SU-DHL-6 (cell line): ENCODE data around the gene RPRML.
"Not testable (repeated sequence)": the region's sequence is repeated elsewhere in the genome, so short reads cannot be mapped to it uniquely, and the experiment has no call there.

Experiments
- H2AFZ ChIP-seq: fragments of 200-600 bp; sonication (generic); 2 replicates; pipeline ENCODE4 v1.6.1; 2014; ENCODE audit warnings: low read depth, mild to moderate bottlenecking, moderate library complexity, mixed read lengths, antibody characterized with exemption, low read length; ENCODE audit not compliant: severe bottlenecking
- H3F3A ChIP-seq: fragments of 200-600 bp; shearing (Covaris generic); 2 replicates; pipeline ENCODE4 v1.6.0; 2016; ENCODE audit warnings: antibody characterized with exemption, mild to moderate bottlenecking; ENCODE audit not compliant: insufficient read depth
- H3K27ac ChIP-seq: fragments of 200-600 bp; sonication (generic); 2 replicates; pipeline ENCODE4 v1.5.1; 2016; ENCODE audit warnings: low read depth, mild to moderate bottlenecking, low read length, moderate library complexity, mixed read lengths
- H3K27me3 ChIP-seq: fragments of 200-600 bp; sonication (generic), shearing (Covaris generic); 2 replicates; pipeline ENCODE4 v1.6.0; 2014; ENCODE audit warnings: mild to moderate bottlenecking, low read length
- H3K36me3 ChIP-seq: fragments of 200-600 bp; sonication (generic); 2 replicates; pipeline ENCODE4 v1.6.1; 2014; ENCODE audit warnings: mild to moderate bottlenecking, low read length, mixed read lengths
- H3K4me2 ChIP-seq: fragments of 300-600, 200-600 bp; shearing (Covaris generic), sonication (generic); 2 replicates; pipeline ENCODE4 v1.6.0; 2014; ENCODE audit warnings: low read length, low read depth, mild to moderate bottlenecking; ENCODE audit not compliant: poor library complexity, severe bottlenecking
- H3K4me3 ChIP-seq: fragments of 200-600 bp; sonication (generic); 2 replicates; pipeline ENCODE4 v1.5.1; 2014; ENCODE audit warnings: antibody characterized with exemption, low read length, mild to moderate bottlenecking, mixed read lengths; ENCODE audit not compliant: insufficient read depth, poor library complexity, severe bottlenecking
- H3K79me2 ChIP-seq: fragments of 200-600 bp; sonication (generic); 2 replicates; pipeline ENCODE4 v1.6.1; 2014; ENCODE audit warnings: mild to moderate bottlenecking, low read length, moderate library complexity; ENCODE audit not compliant: insufficient read depth
- H3K9ac ChIP-seq: fragments of 200-600 bp; sonication (generic); 2 replicates; pipeline ENCODE4 v1.7.0; 2014; ENCODE audit warnings: mild to moderate bottlenecking, low read length
- H3K9me2 ChIP-seq: fragments of 200-600 bp; sonication (generic); replicated peaks from 2 replicates; pipeline ENCODE4 v1.6.1; 2014; ENCODE audit warnings: low read length; ENCODE audit not compliant: insufficient read depth
- H3K9me3 ChIP-seq: fragments of 200-600 bp; sonication (generic); 2 replicates; pipeline ENCODE4 v1.6.1; 2014; ENCODE audit warnings: low read length, mixed read lengths; ENCODE audit not compliant: insufficient read depth
- H4K20me1 ChIP-seq: fragments of 200-600 bp; sonication (generic); 2 replicates; pipeline ENCODE4 v1.6.1; 2014; ENCODE audit warnings: low read depth, mild to moderate bottlenecking, antibody characterized with exemption, low read length, moderate library complexity, mixed read lengths
- EZH2phosphoT487 ChIP-seq: fragments of 200-600 bp; sonication (generic), shearing (Covaris generic); conservative IDR thresholded peaks from 2 replicates; pipeline ENCODE4 v1.6.1; 2018; ENCODE audit warnings: mild to moderate bottlenecking, antibody characterized with exemption, low read length, moderate library complexity, mixed read lengths
- TF ChIP-seq, protein P1 (sequence below): fragments of 200-600 bp; sonication (generic); IDR thresholded peaks from one replicate; pipeline ENCODE4 v1.5.1; 2017; ENCODE audit warnings: antibody characterized with exemption, mild to moderate bottlenecking, low read length, moderate library complexity; ENCODE audit not compliant: insufficient read depth, poor library complexity, severe bottlenecking

The RPRML gene

DNA sequence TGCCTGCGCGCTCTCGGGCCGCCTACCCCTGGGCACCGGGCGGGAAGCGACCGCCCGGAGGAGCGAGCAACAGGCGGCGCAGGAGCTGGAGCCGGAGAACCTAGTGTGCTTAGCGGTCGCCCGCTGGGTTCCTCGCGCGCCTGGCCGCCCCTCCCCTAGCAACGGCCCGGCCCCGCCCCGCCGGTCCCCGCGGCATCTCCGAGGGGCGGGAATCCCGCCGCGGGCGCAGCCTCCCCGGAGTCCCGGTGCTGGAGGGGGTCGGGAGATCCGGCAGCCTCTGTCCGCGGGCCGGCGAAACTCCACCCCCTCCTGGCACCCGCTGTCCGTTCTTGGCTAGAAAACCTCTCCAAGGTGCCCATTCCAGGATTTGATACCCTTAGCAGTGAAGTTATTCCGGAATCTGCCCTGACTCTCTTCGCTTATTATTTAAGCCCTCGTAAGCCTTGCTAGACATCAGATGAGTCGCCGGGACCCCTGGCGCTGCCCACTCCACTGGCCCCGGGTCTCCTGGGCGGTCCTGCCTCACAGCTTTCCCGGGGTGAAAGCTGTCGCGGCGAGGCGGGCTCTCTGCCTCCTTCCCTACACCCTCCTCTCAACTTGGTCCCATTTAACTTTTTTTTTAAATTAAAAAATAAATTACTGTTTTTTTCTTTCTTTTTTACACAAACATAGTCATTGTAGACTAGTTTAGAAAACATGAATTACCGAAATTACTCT, at the start of gene RPRML:
Gene RPRML (minus strand): TSS at position 107 of the 717 bp plus-strand sequence. CDS start 246 bp downstream, outside the sequence.
- Histone ChIP-seq H3K79me2 (no peaks in the 10 kb centered on the region), H3K27ac (no peak within 1 kb of the TSS), H3K36me3 (no peaks in the 10 kb centered on the region), H3K9ac (no peak within 1 kb of the TSS), H3K9me3 (no peaks in the 10 kb centered on the region), H4K20me1 (no peaks in the 10 kb centered on the region), H3K4me2 (no peak within 1 kb of the TSS), H3F3A (no peaks in the 10 kb centered on the region), H2AFZ (no peak within 1 kb of the TSS), H3K4me3 (no peak within 1 kb of the TSS), H3K9me2 (no peaks in the 10 kb centered on the region), H3K27me3 (no peaks in the 10 kb centered on the region)
- TF ChIP-seq EZH2phosphoT487: no peak
- TF ChIP-seq, protein P1, sequence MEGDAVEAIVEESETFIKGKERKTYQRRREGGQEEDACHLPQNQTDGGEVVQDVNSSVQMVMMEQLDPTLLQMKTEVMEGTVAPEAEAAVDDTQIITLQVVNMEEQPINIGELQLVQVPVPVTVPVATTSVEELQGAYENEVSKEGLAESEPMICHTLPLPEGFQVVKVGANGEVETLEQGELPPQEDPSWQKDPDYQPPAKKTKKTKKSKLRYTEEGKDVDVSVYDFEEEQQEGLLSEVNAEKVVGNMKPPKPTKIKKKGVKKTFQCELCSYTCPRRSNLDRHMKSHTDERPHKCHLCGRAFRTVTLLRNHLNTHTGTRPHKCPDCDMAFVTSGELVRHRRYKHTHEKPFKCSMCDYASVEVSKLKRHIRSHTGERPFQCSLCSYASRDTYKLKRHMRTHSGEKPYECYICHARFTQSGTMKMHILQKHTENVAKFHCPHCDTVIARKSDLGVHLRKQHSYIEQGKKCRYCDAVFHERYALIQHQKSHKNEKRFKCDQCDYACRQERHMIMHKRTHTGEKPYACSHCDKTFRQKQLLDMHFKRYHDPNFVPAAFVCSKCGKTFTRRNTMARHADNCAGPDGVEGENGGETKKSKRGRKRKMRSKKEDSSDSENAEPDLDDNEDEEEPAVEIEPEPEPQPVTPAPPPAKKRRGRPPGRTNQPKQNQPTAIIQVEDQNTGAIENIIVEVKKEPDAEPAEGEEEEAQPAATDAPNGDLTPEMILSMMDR: no peak

GRCh38 chr17:47016966-47017365, 37.9 kb upstream of the RPRML start:
- not testable (repeated sequence) for H3K79me2 ChIP-seq, H3K27ac ChIP-seq, H3K9ac ChIP-seq, H3K36me3 ChIP-seq, H2AFZ ChIP-seq, H3K4me2 ChIP-seq, H3F3A ChIP-seq, H3K27me3 ChIP-seq, H3K4me3 ChIP-seq, H3K9me2 ChIP-seq, H3K9me3 ChIP-seq, H4K20me1 ChIP-seq

- H3K9ac ChIP-seq: no peak overlapping the region
- H3K27me3 ChIP-seq: no peaks in the 10 kb centered on the region
- TF ChIP-seq, protein P1: no peak
- TF ChIP-seq EZH2phosphoT487: no peak
- H3K79me2 ChIP-seq: no peaks in the 10 kb centered on the region
- no peaks in the 10 kb centered on the region for H3K9me2 ChIP-seq
- no peak overlapping the region for H3K4me2 ChIP-seq
- no peaks in the 10 kb centered on the region for H3K36me3 ChIP-seq
- H3K27ac ChIP-seq: no peak overlapping the region
- no peaks in the 10 kb centered on the region for H3K9me3 ChIP-seq
- no peaks in the 10 kb centered on the region for H3F3A ChIP-seq
- no peak overlapping the region for H3K4me3 ChIP-seq
- H2AFZ ChIP-seq: no peak overlapping the region
- no peaks in the 10 kb centered on the region for H4K20me1 ChIP-seq
Observed at GRCh38 chr17:47013341-47013740, 34.3 kb upstream of the RPRML start.

GRCh38 chr17:47012457-47012856, 33.4 kb upstream of the RPRML start:
- Histone ChIP-seq H3F3A (no peaks in the 10 kb centered on the region), H3K9ac (no peak overlapping the region)
- no peak for TF ChIP-seq EZH2phosphoT487
- TF ChIP-seq, protein P1: no peak

More at GRCh38 chr17:47012457-47012856, 33.4 kb upstream of the RPRML start:
- Histone ChIP-seq H3K27me3 (no peaks in the 10 kb centered on the region), H3K27ac (no peak overlapping the region), H4K20me1 (no peaks in the 10 kb centered on the region), H3K4me3 (no peak overlapping the region), H2AFZ (no peak overlapping the region), H3K36me3 (no peaks in the 10 kb centered on the region), H3K79me2 (no peaks in the 10 kb centered on the region), H3K9me2 (no peaks in the 10 kb centered on the region), H3K9me3 (no peaks in the 10 kb centered on the region), H3K4me2 (no peak overlapping the region)
